GM12878 (cell line): ENCODE data around the gene ZNF44. TPM values are rescaled to one million over a fixed set of nuclear protein-coding genes. Genes with fewer than 3 reads are reported as not detected.

Experiments used
- BACH1 ChIP-seq: fragments of 450-650 bp; IDR thresholded peaks from 2 replicates; pipeline ENCODE4 v1.6.1; 2017; ENCODE audit warnings: mild to moderate bottlenecking, borderline replicate concordance
- CBX5 ChIP-seq: sonication (generic); IDR thresholded peaks from 2 replicates; pipeline ENCODE4 v1.6.1; 2016; ENCODE audit warnings: low read depth, moderate library complexity, mild to moderate bottlenecking, inconsistent platforms
- CHD1 ChIP-seq: IDR thresholded peaks from 2 replicates; pipeline ENCODE4 v1.6.1; 2012; ENCODE audit warnings: low read depth, low read length, improper control_type of control experiment
- FOXK2 ChIP-seq: fragments of 450-650 bp; IDR thresholded peaks from 2 replicates; pipeline ENCODE4 v1.6.1; 2017; ENCODE audit warnings: mild to moderate bottlenecking, moderate library complexity
- HCFC1 ChIP-seq: fragments of 150-350 bp; IDR thresholded peaks from 2 replicates; pipeline ENCODE4 v1.6.1; 2014; ENCODE audit warnings: low read length
- HDAC6 ChIP-seq: fragments of 200-600 bp; sonication (generic); IDR thresholded peaks from one replicate; pipeline ENCODE4 v1.8.0; 2017; ENCODE audit warnings: antibody characterized with exemption; ENCODE audit not compliant: unreplicated experiment
- NFYA ChIP-seq: IDR thresholded peaks from 2 replicates; pipeline ENCODE4 v1.6.1; 2011; ENCODE audit warnings: low read depth, mild to moderate bottlenecking, low read length, improper control_type of control experiment, borderline replicate concordance
- NR2C1 ChIP-seq: fragments of 450-650 bp; IDR thresholded peaks from 2 replicates; pipeline ENCODE4 v1.6.1; 2017; ENCODE audit warnings: antibody characterized with exemption, mild to moderate bottlenecking, moderate library complexity
- NR2C2 ChIP-seq: IDR thresholded peaks from 2 replicates; pipeline ENCODE4 v1.6.1; 2011; ENCODE audit warnings: borderline replicate concordance, low read depth; ENCODE audit not compliant: control insufficient read depth, insufficient read length
- PAX5 ChIP-seq: IDR thresholded peaks from 2 replicates; pipeline ENCODE4 v1.6.1; 2011; ENCODE audit warnings: low read depth, low read length, borderline replicate concordance
- POLR2AphosphoS5 ChIP-seq: IDR thresholded peaks from 2 replicates; pipeline ENCODE4 v1.6.1; 2011; ENCODE audit warnings: mild to moderate bottlenecking, low read length, inconsistent platforms
- RAD21 ChIP-seq: IDR thresholded peaks from 2 replicates; pipeline ENCODE4 v1.6.1; 2011; ENCODE audit warnings: mild to moderate bottlenecking, low read depth, low read length, moderate library complexity; ENCODE audit not compliant: insufficient read depth
- SIN3A ChIP-seq: IDR thresholded peaks from 2 replicates; pipeline ENCODE4 v1.6.1; 2012; ENCODE audit warnings: low read depth, low read length, improper control_type of control experiment
- SMAD1 ChIP-seq: fragments of 450-650 bp; IDR thresholded peaks from 2 replicates; pipeline ENCODE4 v1.6.1; 2018; ENCODE audit warnings: mild to moderate bottlenecking, low read depth; ENCODE audit not compliant: partially characterized antibody
- SPI1 ChIP-seq: IDR thresholded peaks from 2 replicates; pipeline ENCODE4 v1.6.1; 2011; ENCODE audit warnings: low read depth, mild to moderate bottlenecking, low read length, moderate library complexity, borderline replicate concordance; ENCODE audit not compliant: insufficient read depth
- TAF1 ChIP-seq: IDR thresholded peaks from 2 replicates; pipeline ENCODE4 v1.6.1; 2011; ENCODE audit warnings: mild to moderate bottlenecking, low read depth, low read length, borderline replicate concordance
- TARDBP ChIP-seq: IDR thresholded peaks from 2 replicates; pipeline ENCODE4 v1.6.1; 2016; ENCODE audit warnings: borderline replicate concordance
- TCF3 ChIP-seq: IDR thresholded peaks from 2 replicates; pipeline ENCODE4 v1.6.1; 2012; ENCODE audit warnings: low read depth, mild to moderate bottlenecking, low read length, borderline replicate concordance; ENCODE audit not compliant: insufficient read depth
- WRNIP1 ChIP-seq: IDR thresholded peaks from 2 replicates; pipeline ENCODE4 v1.6.1; 2011; ENCODE audit warnings: low read depth, low read length, improper control_type of control experiment, borderline replicate concordance
- YBX1 ChIP-seq: fragments of 450-650 bp; IDR thresholded peaks from 2 replicates; pipeline ENCODE4 v1.6.1; 2016; ENCODE audit warnings: antibody characterized with exemption
- ZNF207 ChIP-seq: fragments of 450-650 bp; IDR thresholded peaks from 2 replicates; pipeline ENCODE4 v1.6.1; 2014; ENCODE audit warnings: antibody characterized with exemption, mild to moderate bottlenecking, borderline replicate concordance
- ZNF24 ChIP-seq: fragments of 450-650 bp; IDR thresholded peaks from 2 replicates; pipeline ENCODE4 v1.6.1; 2017; ENCODE audit warnings: antibody characterized with exemption, mild to moderate bottlenecking
- ZNF274 ChIP-seq: IDR thresholded peaks from one replicate; pipeline ENCODE4 v1.8.0; 2011; ENCODE audit not compliant: insufficient read length, insufficient read depth
- ZNF384 ChIP-seq: IDR thresholded peaks from 2 replicates; pipeline ENCODE4 v1.6.1; 2012; ENCODE audit warnings: low read depth, mild to moderate bottlenecking, low read length, improper control_type of control experiment, borderline replicate concordance
- polyA plus RNA-seq, 11 experiments: library from polyadenylated mRNA; depleted of rRNA in 4 of 11; unstranded in 6 of 11; stranded (reverse) in 5 of 11; fragments of >200 nt; fragmentation: Nextera tagmentation in 4 of 11; fragmentation: Illumina TruSeq in 1 of 11; extraction: Ambion mirVana in 4 of 11; extraction: Trizol in 1 of 11; gene quantifications; 1 replicate in 1 of 11; 2 replicates in 10 of 11; pipeline versions ENCODE4 v1.2.1 to v1.2.3, GENCODE V29; 2011 to 2016; ENCODE audit warnings: inconsistent platforms in 2 of 11, missing spikeins in 2 of 11, low read depth in 1 of 11
- total RNA-seq, 4 experiments: library from RNA; depleted of rRNA in 3 of 4; stranded (reverse); fragments of >200 nt in 3 of 4; fragmentation: Illumina TruSeq in 1 of 4; extraction: Trizol in 1 of 4; gene quantifications; 2 replicates each; pipeline versions ENCODE4 v1.2.1 to v1.2.3, GENCODE V29; 2013 to 2021
- TF ChIP-seq, protein P1 (sequence below): fragments of 450-650 bp; conservative IDR thresholded peaks from 2 replicates; pipeline ENCODE4 v1.6.1; 2017; ENCODE audit warnings: mild to moderate bottlenecking, moderate library complexity
- TF ChIP-seq, protein P2 (sequence below): IDR thresholded peaks from 2 replicates; pipeline ENCODE4 v1.6.1; 2011; ENCODE audit warnings: low read depth, low read length, improper control_type of control experiment, borderline replicate concordance
- TF ChIP-seq, protein P3 (sequence below): IDR thresholded peaks from 2 replicates; pipeline ENCODE4 v1.6.1; 2012; ENCODE audit warnings: low read depth, low read length, improper control_type of control experiment
- TF ChIP-seq, protein P4 (sequence below): fragments of 450-650 bp; IDR thresholded peaks from 2 replicates; pipeline ENCODE4 v1.6.1; 2014; ENCODE audit warnings: mild to moderate bottlenecking

The ZNF44 gene
- total and polyA plus RNA-seq, 10 of the 15 experiments (the other 5 are each of a cell fraction or from before 2014, with no cell fraction given) = 3.7 to 11.3 (median 5.4) TPM

DNA sequence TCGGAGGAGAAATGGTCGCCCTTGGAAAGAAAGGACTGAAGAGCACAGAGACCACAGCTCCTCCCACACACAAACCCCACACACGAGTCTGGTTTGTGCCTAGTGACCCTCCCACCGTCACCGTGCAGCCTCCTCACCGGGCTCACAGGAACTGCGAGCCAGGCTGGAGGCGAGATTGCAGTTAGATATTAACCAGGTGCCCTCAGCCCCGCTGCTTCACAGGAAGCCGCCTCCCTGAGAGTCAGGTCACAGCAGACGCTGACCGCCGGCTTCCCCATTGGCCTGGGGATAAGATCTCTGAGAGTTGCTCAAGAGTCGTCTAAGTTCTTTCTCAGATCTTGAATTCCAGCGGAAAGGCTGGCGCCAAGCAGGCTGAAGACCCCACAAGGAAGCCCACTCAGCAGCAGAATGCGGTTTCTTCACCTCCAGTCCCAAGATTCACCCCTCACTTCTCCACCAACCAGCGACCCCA, 870 bp downstream of the ZNF44 start (continued):
- no peak for TF ChIP-seq ZNF384
- no peak for TF ChIP-seq CHD1
- no peak for TF ChIP-seq NFYA
- TF ChIP-seq YBX1 = no peak
- TF ChIP-seq, protein P1, sequence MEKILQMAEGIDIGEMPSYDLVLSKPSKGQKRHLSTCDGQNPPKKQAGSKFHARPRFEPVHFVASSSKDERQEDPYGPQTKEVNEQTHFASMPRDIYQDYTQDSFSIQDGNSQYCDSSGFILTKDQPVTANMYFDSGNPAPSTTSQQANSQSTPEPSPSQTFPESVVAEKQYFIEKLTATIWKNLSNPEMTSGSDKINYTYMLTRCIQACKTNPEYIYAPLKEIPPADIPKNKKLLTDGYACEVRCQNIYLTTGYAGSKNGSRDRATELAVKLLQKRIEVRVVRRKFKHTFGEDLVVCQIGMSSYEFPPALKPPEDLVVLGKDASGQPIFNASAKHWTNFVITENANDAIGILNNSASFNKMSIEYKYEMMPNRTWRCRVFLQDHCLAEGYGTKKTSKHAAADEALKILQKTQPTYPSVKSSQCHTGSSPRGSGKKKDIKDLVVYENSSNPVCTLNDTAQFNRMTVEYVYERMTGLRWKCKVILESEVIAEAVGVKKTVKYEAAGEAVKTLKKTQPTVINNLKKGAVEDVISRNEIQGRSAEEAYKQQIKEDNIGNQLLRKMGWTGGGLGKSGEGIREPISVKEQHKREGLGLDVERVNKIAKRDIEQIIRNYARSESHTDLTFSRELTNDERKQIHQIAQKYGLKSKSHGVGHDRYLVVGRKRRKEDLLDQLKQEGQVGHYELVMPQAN = no peak
- no peak for TF ChIP-seq CBX5
- no peak for TF ChIP-seq BACH1
- no peak for TF ChIP-seq NR2C2
- TF ChIP-seq SIN3A = no peak
- no peak for TF ChIP-seq WRNIP1
- TF ChIP-seq, protein P2, sequence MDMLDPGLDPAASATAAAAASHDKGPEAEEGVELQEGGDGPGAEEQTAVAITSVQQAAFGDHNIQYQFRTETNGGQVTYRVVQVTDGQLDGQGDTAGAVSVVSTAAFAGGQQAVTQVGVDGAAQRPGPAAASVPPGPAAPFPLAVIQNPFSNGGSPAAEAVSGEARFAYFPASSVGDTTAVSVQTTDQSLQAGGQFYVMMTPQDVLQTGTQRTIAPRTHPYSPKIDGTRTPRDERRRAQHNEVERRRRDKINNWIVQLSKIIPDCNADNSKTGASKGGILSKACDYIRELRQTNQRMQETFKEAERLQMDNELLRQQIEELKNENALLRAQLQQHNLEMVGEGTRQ = no peak
- no peak for TF ChIP-seq HCFC1
- TF ChIP-seq PAX5 = no peak
- no peak for TF ChIP-seq TARDBP
- TF ChIP-seq, protein P3, sequence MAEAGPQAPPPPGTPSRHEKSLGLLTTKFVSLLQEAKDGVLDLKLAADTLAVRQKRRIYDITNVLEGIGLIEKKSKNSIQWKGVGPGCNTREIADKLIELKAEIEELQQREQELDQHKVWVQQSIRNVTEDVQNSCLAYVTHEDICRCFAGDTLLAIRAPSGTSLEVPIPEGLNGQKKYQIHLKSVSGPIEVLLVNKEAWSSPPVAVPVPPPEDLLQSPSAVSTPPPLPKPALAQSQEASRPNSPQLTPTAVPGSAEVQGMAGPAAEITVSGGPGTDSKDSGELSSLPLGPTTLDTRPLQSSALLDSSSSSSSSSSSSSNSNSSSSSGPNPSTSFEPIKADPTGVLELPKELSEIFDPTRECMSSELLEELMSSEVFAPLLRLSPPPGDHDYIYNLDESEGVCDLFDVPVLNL = no peak
- TF ChIP-seq ZNF274 = no peak
- no peak for TF ChIP-seq HDAC6
- no peak for TF ChIP-seq NR2C1
- TF ChIP-seq TAF1 = no peak; the same call in 1 of the 2 replicates
- no peak; the same call in 1 of the 2 replicates for TF ChIP-seq SPI1
- no peak for TF ChIP-seq RAD21
- no peak for TF ChIP-seq TCF3
- TF ChIP-seq FOXK2 = no peak
- TF ChIP-seq SMAD1 = no peak
- TF ChIP-seq, protein P4, sequence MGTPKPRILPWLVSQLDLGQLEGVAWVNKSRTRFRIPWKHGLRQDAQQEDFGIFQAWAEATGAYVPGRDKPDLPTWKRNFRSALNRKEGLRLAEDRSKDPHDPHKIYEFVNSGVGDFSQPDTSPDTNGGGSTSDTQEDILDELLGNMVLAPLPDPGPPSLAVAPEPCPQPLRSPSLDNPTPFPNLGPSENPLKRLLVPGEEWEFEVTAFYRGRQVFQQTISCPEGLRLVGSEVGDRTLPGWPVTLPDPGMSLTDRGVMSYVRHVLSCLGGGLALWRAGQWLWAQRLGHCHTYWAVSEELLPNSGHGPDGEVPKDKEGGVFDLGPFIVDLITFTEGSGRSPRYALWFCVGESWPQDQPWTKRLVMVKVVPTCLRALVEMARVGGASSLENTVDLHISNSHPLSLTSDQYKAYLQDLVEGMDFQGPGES = no peak
- no peak for TF ChIP-seq ZNF24
- TF ChIP-seq POLR2AphosphoS5 = peak; percentile 63; the same call in 1 of the 2 replicates
- no peak for TF ChIP-seq ZNF207
